B cell (primary cell): ENCODE results near the gene ARNT2. TPM values are rescaled to one million over a fixed set of nuclear protein-coding genes. Genes with fewer than 3 reads are reported as not detected.

Source experiments
- ATAC-seq: fragments of 200-7000 bp; cut with Tn5 transposase; one replicate; pipeline ENCODE4 v1.10.0; 2021; ENCODE audit warnings: low read depth, mild to moderate bottlenecking, moderate number of reproducible peaks, moderate library complexity
- CTCF ChIA-PET: fragments of 350-600 bp; sonication (Branson Sonifier 250); formaldehyde crosslinking; loops from one replicate; lab custom pipeline; 2021; ENCODE audit warnings: antibody characterized with exemption, inconsistent platforms; lab: Charles Lee
- POLR2A ChIA-PET: fragments of 350-600 bp; sonication (Branson Sonifier 250); formaldehyde crosslinking; loops from one replicate; lab custom pipeline; 2021; ENCODE audit warnings: antibody characterized with exemption; lab: Charles Lee
- DNase-seq: peaks from one replicate; pipeline ENCODE4 v3.0.0; 2013
- H2AFZ ChIP-seq: 2 replicates; pipeline ENCODE4 v1.6.1; 2012; ENCODE audit warnings: mild to moderate bottlenecking, low read depth, low read length; ENCODE audit not compliant: insufficient read depth, poor library complexity, severe bottlenecking
- H3K27ac ChIP-seq, 2 donors: 1 replicate in 1 of 2; 2 replicates in 1 of 2; pipeline ENCODE4 v1.5.1; 2012 to 2013; ENCODE audit warnings: low read length in 2 of 2, mild to moderate bottlenecking in 2 of 2, moderate library complexity in 1 of 2
- H3K27me3 ChIP-seq, 4 experiments: fragments of 200-600 bp in 1 of 4; sonication (generic) in 1 of 4; replicated peaks in 1 of 4; 1 replicate in 2 of 4; 2 replicates in 2 of 4; pipeline versions ENCODE4 v1.6.1 to v1.7.0; 2013 to 2016; ENCODE audit warnings: low read length in 3 of 4, mild to moderate bottlenecking in 2 of 4, mixed read lengths in 1 of 4, moderate library complexity in 1 of 4; ENCODE audit not compliant: insufficient read depth in 4 of 4, control insufficient read depth in 3 of 4; ENCODE audit errors: control extremely low read depth in 1 of 4
- H3K36me3 ChIP-seq, 2 experiments: replicated peaks in 1 of 2; 1 replicate in 1 of 2; 2 replicates in 1 of 2; pipeline versions ENCODE4 v1.6.1 to v1.7.1; 2013; ENCODE audit warnings: low read length in 1 of 2; ENCODE audit not compliant: insufficient read depth in 2 of 2, control insufficient read depth in 1 of 2; ENCODE audit errors: control extremely low read depth in 1 of 2, extremely low read depth in 1 of 2
- H3K4me1 ChIP-seq, 2 donors: fragments of 200-600 bp in 1 of 2; sonication (generic) in 1 of 2; 1 replicate in 1 of 2; 2 replicates in 1 of 2; pipeline versions ENCODE4 v1.5.1 to v1.6.1; 2013 to 2017; ENCODE audit warnings: low read length in 2 of 2; ENCODE audit not compliant: control insufficient read depth in 2 of 2, insufficient read depth in 2 of 2
- H3K4me2 ChIP-seq: replicated peaks from 2 replicates; pipeline ENCODE3; 2012; ENCODE audit warnings: mild to moderate bottlenecking, low read depth, low read length; ENCODE audit not compliant: poor library complexity, severe bottlenecking
- H3K4me3 ChIP-seq, 5 experiments: fragments of 200-600 bp in 1 of 5; sonication (generic) in 1 of 5; 1 replicate in 3 of 5; 2 replicates in 2 of 5; pipeline versions ENCODE4 v1.5.1 to v1.7.0; 2011 to 2016; ENCODE audit warnings: low read length in 4 of 5, mild to moderate bottlenecking in 4 of 5, low read depth in 2 of 5, control low read depth in 1 of 5, moderate library complexity in 1 of 5; ENCODE audit not compliant: insufficient read depth in 1 of 5; ENCODE audit errors: control extremely low read depth in 1 of 5, extremely low read depth in 1 of 5
- H3K79me2 ChIP-seq: fragments of 200-600 bp; sonication (generic); one replicate; pipeline ENCODE4 v1.6.0; 2016; ENCODE audit warnings: low read length; ENCODE audit not compliant: control insufficient read depth, insufficient read depth
- H3K9ac ChIP-seq: fragments of 200-600 bp; sonication (generic); 2 replicates; pipeline ENCODE4 v1.6.1; 2017; ENCODE audit warnings: mild to moderate bottlenecking, low read length, moderate library complexity
- H3K9me3 ChIP-seq, 3 donors: one replicate each; pipeline versions ENCODE4 v1.6.1 to v1.7.1; 2013; ENCODE audit warnings: low read length in 2 of 3; ENCODE audit not compliant: control insufficient read depth in 2 of 3, insufficient read depth in 1 of 3; ENCODE audit errors: control extremely low read depth in 1 of 3
- H4K20me1 ChIP-seq: 2 replicates; pipeline ENCODE4 v1.6.0; 2012; ENCODE audit warnings: mild to moderate bottlenecking, low read length; ENCODE audit not compliant: insufficient read depth, control insufficient read depth, poor library complexity, severe bottlenecking
- H3K27ac Mint-ChIP-seq: one replicate; pipeline ENCODE4 v1.8.0; 2021; ENCODE audit warnings: mixed read lengths
- H3K27me3 Mint-ChIP-seq: one replicate; pipeline ENCODE4 v1.8.0; 2021; ENCODE audit warnings: mixed read lengths
- H3K4me1 Mint-ChIP-seq: one replicate; pipeline ENCODE4 v1.8.0; 2021; ENCODE audit warnings: mixed read lengths
- H3K4me3 Mint-ChIP-seq: one replicate; pipeline ENCODE4 v1.8.0; 2021; ENCODE audit warnings: mixed read lengths
- H3K9me3 Mint-ChIP-seq: one replicate; pipeline ENCODE4 v1.8.0; 2022; ENCODE audit warnings: mixed read lengths; ENCODE audit not compliant: insufficient read depth
- CTCF ChIP-seq: fragments of 200-600 bp; IDR thresholded peaks from one replicate; pipeline ENCODE4 v1.8.0; 2022; ENCODE audit warnings: antibody characterized with exemption, mild to moderate bottlenecking
- EZH2 ChIP-seq: IDR thresholded peaks from 2 replicates; pipeline ENCODE4 v1.6.1; 2012; ENCODE audit warnings: borderline replicate concordance, low read depth, mild to moderate bottlenecking, moderate library complexity, low read length; ENCODE audit not compliant: insufficient read depth, poor library complexity, severe bottlenecking
- WGBS: methylation state at CpG from one replicate; pipeline ENCODE4 v1.1.5; 2013; ENCODE audit warnings: missing lambda C conversion rate; ENCODE audit not compliant: insufficient coverage; 5-methylcytosine and 5-hydroxymethylcytosine counted together
- intact Hi-C: fragments of 100-400 bp; cut with micrococcal nuclease; formaldehyde crosslinking; loops from one replicate; pipeline ENCODE4 v1.10.0; 2022
- polyA plus RNA-seq: library from polyadenylated mRNA; depleted of rRNA; stranded (reverse); fragments of >200 nt; gene quantifications from 2 replicates; pipeline ENCODE4 v1.2.3, GENCODE V29; 2012
- total RNA-seq, 2 donors: library from RNA; stranded (reverse); fragments of 120-200 nt in 1 of 2; gene quantifications; 1 replicate in 1 of 2; 2 replicates in 1 of 2; pipeline versions ENCODE4 v1.2.3 to v1.2.4, GENCODE V29; 2013 to 2022

Gene ARNT2
- total and polyA plus RNA-seq, 2 donors (not counting 1 experiment from before 2014, with no cell fraction given), result not detected

- H3K27me3 ChIP-seq, result peaks cover 0 to 3% (median 0%) of the 10 kb centered on the region in 4 experiments
- H3K27ac ChIP-seq, result no peak overlapping the region
- H3K4me2 ChIP-seq, result no peak overlapping the region
- no peak overlapping the region for H3K4me3 ChIP-seq
- intact Hi-C loops, result no loop called here
- no peaks in the 10 kb centered on the region for H3K4me1 Mint-ChIP-seq
- H3K4me3 Mint-ChIP-seq, result no peak overlapping the region
- H3K27ac Mint-ChIP-seq, result no peak overlapping the region
- DNase-seq (no peak), ATAC-seq (no peak)
- ChIA-PET CTCF (no interaction called here), POLR2A (no interaction called here)
- H3K79me2 ChIP-seq, result no peaks in the 10 kb centered on the region
- no peak overlapping the region for H2AFZ ChIP-seq
- peaks cover 8% of the 10 kb centered on the region for H3K27me3 Mint-ChIP-seq
- H3K9me3 ChIP-seq, result peaks cover 0 to 4% (median 0%) of the 10 kb centered on the region in 3 donors
- H3K9ac ChIP-seq, result no peak overlapping the region
- 94% methylated on average over 6 of the region's 8 CpGs for WGBS
- no peaks in the 10 kb centered on the region for H3K4me1 ChIP-seq
- TF ChIP-seq CTCF (no peak), EZH2 (no peak)
- no peaks in the 10 kb centered on the region for H3K36me3 ChIP-seq
- H4K20me1 ChIP-seq, result no peaks in the 10 kb centered on the region
- H3K9me3 Mint-ChIP-seq, result no peaks in the 10 kb centered on the region
These were observed 97.3 kb downstream of the ARNT2 start for GRCh38 chr15:80501476-80501875.

- ATAC-seq, result no peak
- CTCF ChIA-PET, result no interaction called here
These were observed 98.6 kb downstream of the ARNT2 start for GRCh38 chr15:80502782-80503181.

More at GRCh38 chr15:80502782-80503181, 98.6 kb downstream of the ARNT2 start:
- no peaks in the 10 kb centered on the region for H3K36me3 ChIP-seq
- Mint-ChIP-seq H3K27ac (no peak overlapping the region), H3K4me3 (no peak overlapping the region), H3K27me3 (peaks cover 8% of the 10 kb centered on the region), H3K4me1 (no peaks in the 10 kb centered on the region), H3K9me3 (no peaks in the 10 kb centered on the region)
- no peak overlapping the region for H3K9ac ChIP-seq
- H3K4me2 ChIP-seq, result no peak overlapping the region
- no peak for DNase-seq
- no peak overlapping the region for H3K27ac ChIP-seq
- 87% methylated on average over 3 of the region's 3 CpGs for WGBS
- no peaks in the 10 kb centered on the region for H3K4me1 ChIP-seq
- H3K4me3 ChIP-seq, result no peak overlapping the region
- H2AFZ ChIP-seq, result no peak overlapping the region
- POLR2A ChIA-PET, result no interaction called here
- H4K20me1 ChIP-seq, result no peaks in the 10 kb centered on the region
- no peaks in the 10 kb centered on the region for H3K79me2 ChIP-seq
- peaks cover 0 to 8% (median 0%) of the 10 kb centered on the region in 3 donors for H3K9me3 ChIP-seq
- TF ChIP-seq EZH2, result no peak
- no peak for TF ChIP-seq CTCF
- intact Hi-C loops, result no loop called here
- H3K27me3 ChIP-seq, result peaks cover 0 to 2% (median 0%) of the 10 kb centered on the region in 4 experiments
